Measurements from ENCODE around the gene ARF1. TPM values are rescaled to one million over a fixed set of nuclear protein-coding genes. Genes with fewer than 3 reads are reported as not detected.

Gene ARF1
- polyA plus RNA-seq, 1 donor (not counting 4 experiments of a cell fraction or from before 2014, with no cell fraction given) = 295 TPM

DNA sequence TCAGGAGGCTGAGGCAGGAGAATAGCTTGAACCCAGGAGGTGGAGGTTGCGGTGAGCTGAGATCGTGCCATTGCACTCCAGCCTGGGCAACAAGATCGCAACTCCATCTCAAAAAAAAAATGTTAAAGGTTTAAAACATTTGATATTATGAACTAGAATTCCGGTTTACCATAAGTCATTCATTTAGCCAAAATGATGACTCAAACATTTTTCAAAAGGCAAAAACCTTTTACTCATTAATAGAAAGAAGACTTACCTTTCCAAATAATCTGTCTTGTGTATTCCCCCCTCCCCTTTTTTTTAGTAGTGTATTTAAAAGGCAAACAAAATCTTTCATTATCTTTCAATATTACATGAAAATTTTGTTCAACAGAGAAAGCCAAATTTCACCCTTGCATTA lies 34.8 kb downstream of the ARF1 start:
- Histone ChIP-seq H3K27me3 (ENCODE audit: control insufficient read depth, extremely low read depth, insufficient read depth, low read length) (no peaks in the 10 kb centered on the region), H2AFZ (ENCODE audit: control insufficient read depth, low read length) (no peak overlapping the region), H3K9me1 (ENCODE audit: control insufficient read depth, extremely low read depth, insufficient read depth, low read length) (no peaks in the 10 kb centered on the region), H3K36me3 (ENCODE audit: control insufficient read depth in 2 of 2, extremely low read depth in 1 of 2, insufficient read depth in 2 of 2, low read length in 2 of 2) (no peaks in the 10 kb centered on the region), H3K27ac (ENCODE audit: control insufficient read depth, insufficient read depth, low read length) (no peak overlapping the region), H3K79me2 (ENCODE audit: control insufficient read depth, insufficient read depth, low read length) (peaks cover 13% of the 10 kb centered on the region), H3K4me1 (ENCODE audit: control insufficient read depth, extremely low read depth, insufficient read depth, low read length) (peaks cover 22% of the 10 kb centered on the region), H3K4me2 (ENCODE audit: control insufficient read depth, extremely low read depth, insufficient read depth, low read depth, low read length) (no peak overlapping the region), H3K9me3 (ENCODE audit: control insufficient read depth, low read depth, low read length) (no peaks in the 10 kb centered on the region), H3K4me3 (ENCODE audit: control insufficient read depth in 2 of 3, extremely low read depth in 1 of 3, insufficient read depth in 2 of 3, low read depth in 1 of 3, low read length in 3 of 3) (no peak overlapping the region), H3K9ac (ENCODE audit: control insufficient read depth, extremely low read depth, insufficient read depth, low read length) (no peak overlapping the region), H4K20me1 (ENCODE audit: control insufficient read depth, extremely low read depth, insufficient read depth, low read length) (no peaks in the 10 kb centered on the region)
- TF ChIP-seq, protein P1, sequence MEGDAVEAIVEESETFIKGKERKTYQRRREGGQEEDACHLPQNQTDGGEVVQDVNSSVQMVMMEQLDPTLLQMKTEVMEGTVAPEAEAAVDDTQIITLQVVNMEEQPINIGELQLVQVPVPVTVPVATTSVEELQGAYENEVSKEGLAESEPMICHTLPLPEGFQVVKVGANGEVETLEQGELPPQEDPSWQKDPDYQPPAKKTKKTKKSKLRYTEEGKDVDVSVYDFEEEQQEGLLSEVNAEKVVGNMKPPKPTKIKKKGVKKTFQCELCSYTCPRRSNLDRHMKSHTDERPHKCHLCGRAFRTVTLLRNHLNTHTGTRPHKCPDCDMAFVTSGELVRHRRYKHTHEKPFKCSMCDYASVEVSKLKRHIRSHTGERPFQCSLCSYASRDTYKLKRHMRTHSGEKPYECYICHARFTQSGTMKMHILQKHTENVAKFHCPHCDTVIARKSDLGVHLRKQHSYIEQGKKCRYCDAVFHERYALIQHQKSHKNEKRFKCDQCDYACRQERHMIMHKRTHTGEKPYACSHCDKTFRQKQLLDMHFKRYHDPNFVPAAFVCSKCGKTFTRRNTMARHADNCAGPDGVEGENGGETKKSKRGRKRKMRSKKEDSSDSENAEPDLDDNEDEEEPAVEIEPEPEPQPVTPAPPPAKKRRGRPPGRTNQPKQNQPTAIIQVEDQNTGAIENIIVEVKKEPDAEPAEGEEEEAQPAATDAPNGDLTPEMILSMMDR (optimal IDR thresholded peaks at IDR 0.05 in 1 of 3, IDR thresholded peaks at IDR 0.05 in 1 of 3, conservative IDR thresholded peaks at IDR 0.05 in 1 of 3; ENCODE audit: extremely low read depth in 1 of 3, insufficient read depth in 2 of 3, low read length in 3 of 3) = no peak
- TF ChIP-seq EZH2 (IDR thresholded peaks at IDR 0.05; ENCODE audit: low read length) = no peak
- DNase-seq (ENCODE audit: low read depth, low spot score) = no peak
- dilution Hi-C loops (cut with MboI; ENCODE audit: extremely low pct_ligation_motif_present, low sequenced_read_pairs) = no loop called here
- FAIRE-seq = no peak

GRCh38 chr1:228118040-228118439 lies 35.5 kb downstream of the ARF1 start:
- dilution Hi-C loops (cut with MboI; ENCODE audit: extremely low pct_ligation_motif_present, low sequenced_read_pairs) = no loop called here
- H3K4me2 ChIP-seq (ENCODE audit: control insufficient read depth, extremely low read depth, insufficient read depth, low read depth, low read length) = no peak overlapping the region
- H4K20me1 ChIP-seq (ENCODE audit: control insufficient read depth, extremely low read depth, insufficient read depth, low read length) = no peaks in the 10 kb centered on the region
- no peaks in the 10 kb centered on the region for H3K9me3 ChIP-seq (ENCODE audit: control insufficient read depth, low read depth, low read length)
- no peak overlapping the region for H2AFZ ChIP-seq (ENCODE audit: control insufficient read depth, low read length)
- TF ChIP-seq EZH2 (IDR thresholded peaks at IDR 0.05; ENCODE audit: low read length) = no peak
- TF ChIP-seq, protein P1 (optimal IDR thresholded peaks at IDR 0.05 in 1 of 3, IDR thresholded peaks at IDR 0.05 in 1 of 3, conservative IDR thresholded peaks at IDR 0.05 in 1 of 3; ENCODE audit: extremely low read depth in 1 of 3, insufficient read depth in 2 of 3, low read length in 3 of 3) = no peak
- no peak overlapping the region for H3K27ac ChIP-seq (ENCODE audit: control insufficient read depth, insufficient read depth, low read length)
- no peak overlapping the region for H3K4me3 ChIP-seq (ENCODE audit: control insufficient read depth in 2 of 3, extremely low read depth in 1 of 3, insufficient read depth in 2 of 3, low read depth in 1 of 3, low read length in 3 of 3)
- FAIRE-seq (no peak), DNase-seq (ENCODE audit: low read depth, low spot score) (no peak)
- H3K9me1 ChIP-seq (ENCODE audit: control insufficient read depth, extremely low read depth, insufficient read depth, low read length) = no peaks in the 10 kb centered on the region
- no peaks in the 10 kb centered on the region for H3K36me3 ChIP-seq (ENCODE audit: control insufficient read depth in 2 of 2, extremely low read depth in 1 of 2, insufficient read depth in 2 of 2, low read length in 2 of 2)
- peaks cover 13% of the 10 kb centered on the region for H3K79me2 ChIP-seq (ENCODE audit: control insufficient read depth, insufficient read depth, low read length)
- no peak overlapping the region for H3K9ac ChIP-seq (ENCODE audit: control insufficient read depth, extremely low read depth, insufficient read depth, low read length)
- no peaks in the 10 kb centered on the region for H3K27me3 ChIP-seq (ENCODE audit: control insufficient read depth, extremely low read depth, insufficient read depth, low read length)
- peaks cover 22% of the 10 kb centered on the region for H3K4me1 ChIP-seq (ENCODE audit: control insufficient read depth, extremely low read depth, insufficient read depth, low read length)

Data from keratinocyte (primary cell).